HG02763 (cell line): ENCODE results near the gene GYG2.

Source experiments
- ATAC-seq: cut with Tn5 transposase; IDR thresholded peaks from one replicate; pipeline ENCODE4 v1.9.1; 2021; ENCODE audit warnings: mild to moderate bottlenecking, moderate library complexity; ENCODE audit not compliant: unreplicated experiment

GYG2 gene

GRCh38 chrX:2812161-2812907 lies 16.4 kb upstream of the GYG2 start:
- ATAC-seq = peak; percentile 73

DNA sequence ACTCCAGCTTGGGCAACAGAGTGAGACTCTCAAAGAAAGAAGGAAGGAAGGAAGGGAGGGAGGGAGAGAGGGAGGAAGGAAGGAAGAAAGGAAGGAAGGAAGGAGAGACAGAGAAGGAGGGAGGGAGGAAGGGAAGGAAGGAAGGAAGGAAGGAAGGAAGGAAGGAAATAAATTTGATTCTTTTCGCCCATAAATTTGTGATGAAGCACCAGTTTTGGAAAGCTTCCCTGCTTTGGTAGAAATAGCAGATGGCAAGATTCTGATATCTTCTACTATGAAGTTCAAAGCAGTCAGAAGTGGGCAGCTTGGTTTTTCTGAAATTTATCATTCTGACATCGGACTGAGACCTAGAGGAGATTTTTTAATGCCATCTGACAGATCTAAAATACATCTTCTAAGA lies 11.7 kb upstream of the GYG2 start:
- no peak for ATAC-seq

- ATAC-seq = no peak
These were observed 9.2 kb upstream of the GYG2 start for GRCh38 chrX:2819345-2820135.

- no peak for ATAC-seq
These were observed 8.5 kb upstream of the GYG2 start for GRCh38 chrX:2820136-2820771.

DNA sequence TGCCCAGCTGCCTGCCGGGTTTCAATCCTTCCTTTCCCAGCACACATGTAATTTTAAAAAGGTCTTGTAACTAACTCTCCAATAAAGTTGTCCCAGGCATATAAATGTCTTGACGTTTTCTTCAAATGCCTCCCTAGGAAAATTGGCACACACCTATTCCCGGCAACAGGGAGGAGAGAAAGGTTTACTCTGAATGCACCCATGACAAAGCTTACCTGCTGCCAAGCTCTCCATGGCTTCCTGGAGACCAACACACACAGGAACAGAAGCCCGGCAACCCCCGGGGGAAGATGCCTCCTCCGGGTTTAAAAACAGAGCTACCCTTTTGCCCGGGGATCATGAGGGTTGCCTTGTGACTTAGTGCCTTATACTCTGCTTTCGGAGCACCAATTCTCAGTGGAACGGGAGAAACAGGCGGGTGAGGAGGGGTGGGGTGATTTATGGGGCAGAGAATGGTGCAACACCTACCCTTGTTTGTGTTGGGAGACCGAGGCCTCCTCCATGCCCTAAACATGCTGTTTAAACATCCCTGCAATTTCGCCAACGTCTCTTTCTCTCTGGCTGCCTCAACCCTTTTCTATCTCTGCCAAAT lies 4.8 kb upstream of the GYG2 start:
- ATAC-seq = no peak

- ATAC-seq = no peak
These were observed 3.8 kb upstream of the GYG2 start for GRCh38 chrX:2824886-2825285.

DNA sequence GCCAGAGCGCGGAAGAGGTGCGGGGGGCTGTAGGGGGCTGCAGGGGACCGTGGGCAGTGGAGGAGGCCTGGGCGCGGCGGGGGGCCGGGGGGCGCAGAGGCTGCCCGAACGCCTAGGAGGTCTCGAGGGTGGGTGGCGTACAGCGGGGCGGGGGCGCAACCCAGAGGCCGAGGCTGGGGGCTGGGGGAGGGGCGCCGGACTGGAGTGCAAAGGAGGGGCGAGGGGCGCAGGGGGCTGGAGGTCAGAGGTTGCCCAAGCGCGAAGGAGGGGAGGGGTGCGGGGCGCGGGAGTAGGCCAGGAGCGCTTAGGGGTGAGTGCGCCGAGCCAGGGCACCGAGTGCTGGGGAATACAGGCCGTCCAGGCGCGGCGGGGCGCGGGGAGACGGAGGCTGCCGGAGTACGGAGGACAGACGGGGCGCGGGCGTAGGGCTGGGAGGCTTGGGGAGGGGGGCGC lies 255 bp downstream of the GYG2 start:
- no peak for ATAC-seq

- no peak for ATAC-seq
These were observed 928 bp downstream of the GYG2 start for GRCh38 chrX:2829469-2830246.

GRCh38 chrX:2831471-2832228 lies 2.9 kb downstream of the GYG2 start:
- no peak for ATAC-seq

DNA sequence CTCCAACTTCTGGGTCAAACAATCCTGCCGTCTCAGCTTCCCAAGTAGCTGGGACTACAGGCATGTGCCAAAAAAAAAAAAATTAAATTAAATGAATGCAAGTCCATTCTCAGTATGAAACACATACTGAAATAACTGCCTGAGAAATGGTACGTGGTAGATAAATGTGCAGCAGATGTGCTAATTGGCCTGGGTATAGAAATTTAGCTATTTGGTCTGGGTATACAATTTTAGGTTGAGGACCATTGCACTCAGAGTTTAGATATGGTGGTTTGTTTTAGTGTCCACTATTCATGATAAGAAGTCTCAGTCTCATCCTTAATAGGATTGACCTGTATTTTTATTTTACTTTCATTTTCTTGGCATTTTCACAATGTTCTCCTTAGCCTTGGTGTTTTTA lies 9.2 kb downstream of the GYG2 start:
- ATAC-seq = no peak

- no peak for ATAC-seq
These were observed 12.2 kb downstream of the GYG2 start for GRCh38 chrX:2840961-2841360.

GRCh38 chrX:2841537-2841936 lies 12.8 kb downstream of the GYG2 start:
- no peak for ATAC-seq

GRCh38 chrX:2846992-2847391 lies 18.3 kb downstream of the GYG2 start:
- ATAC-seq = no peak

DNA sequence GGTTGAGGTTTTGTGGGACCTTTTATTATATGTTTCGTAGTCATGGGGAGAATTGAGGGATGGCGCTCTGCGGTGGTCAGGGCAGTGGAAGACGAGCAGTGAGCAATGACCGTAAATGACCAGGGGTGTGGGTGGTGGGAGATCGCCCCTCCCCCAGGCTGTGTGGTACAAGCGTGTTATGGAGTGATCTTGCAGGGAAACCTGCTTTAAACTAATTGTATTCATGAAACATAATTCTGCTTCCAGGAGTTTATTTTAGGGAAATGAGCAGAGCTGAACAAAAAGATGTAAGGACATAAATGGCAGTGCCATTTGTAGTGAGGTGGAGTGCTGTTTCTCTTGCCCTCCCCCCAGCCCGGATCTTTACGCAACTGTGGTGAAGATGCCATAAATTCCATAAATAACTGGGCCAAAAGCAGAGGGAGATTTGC lies 20.2 kb downstream of the GYG2 start:
- ATAC-seq = no peak

DNA sequence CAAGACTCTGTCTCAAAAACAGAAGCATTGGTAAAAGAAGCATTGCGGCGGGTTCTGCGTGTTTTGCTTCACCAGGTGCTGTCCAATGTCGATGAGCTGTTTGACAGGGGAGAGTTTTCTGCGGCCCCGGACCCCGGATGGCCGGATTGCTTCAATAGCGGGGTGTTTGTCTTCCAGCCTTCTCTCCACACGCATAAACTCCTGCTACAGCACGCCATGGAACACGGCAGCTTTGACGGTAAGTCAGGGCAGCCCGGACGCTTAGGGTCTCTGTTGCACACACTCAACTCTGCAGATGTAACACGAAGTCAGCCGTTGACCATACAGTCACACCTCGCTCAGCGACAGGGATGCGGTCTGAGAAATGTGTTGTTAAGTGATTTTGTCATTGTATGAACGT lies 26.2 kb downstream of the GYG2 start:
- ATAC-seq = no peak

- ATAC-seq = no peak
These were observed 27.0 kb downstream of the GYG2 start for GRCh38 chrX:2855761-2856160.

- no peak for ATAC-seq
These were observed 28.8 kb downstream of the GYG2 start for GRCh38 chrX:2857566-2857965.

- ATAC-seq = no peak
These were observed 30.6 kb downstream of the GYG2 start for GRCh38 chrX:2859197-2859797.

- no peak for ATAC-seq
These were observed 33.7 kb downstream of the GYG2 start for GRCh38 chrX:2862404-2862803.

DNA sequence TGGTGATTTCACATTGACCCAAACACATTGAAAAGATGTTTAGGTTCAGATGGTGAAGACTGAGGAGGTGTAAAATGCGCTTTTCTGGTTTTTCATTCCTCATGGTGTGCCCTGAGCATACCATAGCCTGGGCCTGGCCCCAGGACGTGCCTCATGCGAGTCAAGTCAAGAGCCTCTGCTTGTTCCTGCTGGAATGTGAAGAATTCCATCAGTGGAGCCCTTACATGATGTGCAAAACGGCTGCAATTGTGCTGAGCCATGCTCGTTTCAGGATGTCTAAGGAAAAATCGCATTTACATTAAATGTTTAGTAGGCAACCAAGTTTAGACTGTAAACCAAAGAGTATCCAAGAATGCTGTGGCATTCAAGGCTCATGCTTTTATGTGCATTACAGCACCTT lies 34.9 kb downstream of the GYG2 start:
- no peak for ATAC-seq
